ENCODE measurements around the gene HIBCH.
"Not testable (repeated sequence)": the region's sequence is repeated elsewhere in the genome, so short reads cannot be mapped to it uniquely, and the experiment has no call there.

HIBCH gene

GRCh38 chr2:190235551-190236075 lies 84.0 kb downstream of the HIBCH start:
- DNase-seq (ENCODE audit: low read depth) = no peak

- DNase-seq (ENCODE audit: low read depth) = no peak
Observed at GRCh38 chr2:190235101-190235500, 84.5 kb downstream of the HIBCH start.

GRCh38 chr2:190223989-190224388 lies 95.6 kb downstream of the HIBCH start:
- not testable (repeated sequence) for DNase-seq (ENCODE audit: low read depth)

- not testable (repeated sequence) for DNase-seq (ENCODE audit: low read depth)
Observed at GRCh38 chr2:190222745-190223144, 96.9 kb downstream of the HIBCH start.

- DNase-seq (ENCODE audit: low read depth) = no peak
Observed at GRCh38 chr2:190221429-190221828, 98.2 kb downstream of the HIBCH start.

- DNase-seq (ENCODE audit: low read depth) = no peak
Observed at GRCh38 chr2:190219186-190219585, 100.4 kb downstream of the HIBCH start.

- no peak for DNase-seq (ENCODE audit: low read depth)
Observed at GRCh38 chr2:190217616-190218015, 102.0 kb downstream of the HIBCH start.

GRCh38 chr2:190216829-190217228 lies 102.8 kb downstream of the HIBCH start:
- no peak for DNase-seq (ENCODE audit: low read depth)

- DNase-seq (ENCODE audit: low read depth) = peak; percentile 37
Observed at GRCh38 chr2:190215620-190216019, 104.0 kb downstream of the HIBCH start.

- DNase-seq (ENCODE audit: low read depth) = peak; percentile 49
Observed at GRCh38 chr2:190214426-190215194, 105.0 kb downstream of the HIBCH start.

GRCh38 chr2:190213441-190214335 lies 105.9 kb downstream of the HIBCH start:
- peak; percentile 35 for DNase-seq (ENCODE audit: low read depth)

- no peak for DNase-seq (ENCODE audit: low read depth)
Observed at GRCh38 chr2:190210471-190210870, 109.2 kb downstream of the HIBCH start.

- DNase-seq (ENCODE audit: low read depth) = no peak
Observed at GRCh38 chr2:190209559-190209958, 110.1 kb downstream of the HIBCH start.

- DNase-seq (ENCODE audit: low read depth) = no peak
Observed at GRCh38 chr2:190207930-190208329, 111.7 kb downstream of the HIBCH start.

GRCh38 chr2:190205657-190206056 lies 114.0 kb downstream of the HIBCH start:
- peak; percentile 81 for DNase-seq (ENCODE audit: low read depth)

- no peak for DNase-seq (ENCODE audit: low read depth)
Observed at GRCh38 chr2:190202604-190203003, 117.0 kb downstream of the HIBCH start.

GRCh38 chr2:190202018-190202417 lies 117.6 kb downstream of the HIBCH start:
- no peak for DNase-seq (ENCODE audit: low read depth)

GRCh38 chr2:190200603-190201002 lies 119.0 kb downstream of the HIBCH start:
- no peak for DNase-seq (ENCODE audit: low read depth)

GRCh38 chr2:190199530-190199929 lies 120.1 kb downstream of the HIBCH start:
- no peak for DNase-seq (ENCODE audit: low read depth)

GRCh38 chr2:190199109-190199508 lies 120.5 kb downstream of the HIBCH start:
- no peak for DNase-seq (ENCODE audit: low read depth)

GRCh38 chr2:190197143-190197720 lies 122.4 kb downstream of the HIBCH start:
- peak; percentile 37 for DNase-seq (ENCODE audit: low read depth)

- no peak for DNase-seq (ENCODE audit: low read depth)
Observed at GRCh38 chr2:190190507-190191162, 129.0 kb downstream of the HIBCH start.
